Stomach (tissue), 9 donors: ENCODE data around the gene HECTD4. TPM values are rescaled to one million over a fixed set of nuclear protein-coding genes. Genes with fewer than 3 reads are reported as not detected.

Experiments
- DNase-seq, 2 donors: peaks; one replicate each; pipeline versions ENCODE4 v3.0.0 to v3.0.0-alpha.2; 2013 to 2019
- H3K27ac ChIP-seq, 5 donors: fragments of 200-600 bp in 4 of 5; sonication (generic) in 4 of 5; one replicate each; pipeline ENCODE4 v1.5.1; 2013 to 2019; ENCODE audit warnings: mild to moderate bottlenecking in 1 of 5, moderate library complexity in 1 of 5
- H3K27me3 ChIP-seq, 3 donors: fragments of 200-600 bp; sonication (generic); one replicate each; pipeline ENCODE4 v1.5.1; 2017 to 2019; ENCODE audit warnings: mixed run types in 1 of 3
- H3K36me3 ChIP-seq, 4 donors: fragments of 200-600 bp; sonication (generic); 1 replicate in 3 of 4; 2 replicates in 1 of 4; pipeline ENCODE4 v1.5.1; 2016 to 2019
- H3K4me1 ChIP-seq, 4 donors: fragments of 200-600 bp; sonication (generic); one replicate each; pipeline ENCODE4 v1.5.1; 2016 to 2019
- H3K4me3 ChIP-seq, 4 donors: fragments of 200-600 bp; sonication (generic) in 3 of 4; one replicate each; pipeline ENCODE4 v1.5.1; 2016 to 2019; ENCODE audit warnings: mild to moderate bottlenecking in 1 of 4
- H3K9me3 ChIP-seq, 4 donors: fragments of 200-600 bp; sonication (generic); one replicate each; pipeline ENCODE4 v1.5.1; 2016 to 2019
- EP300 ChIP-seq: sonication (generic); formaldehyde crosslinking; IDR thresholded peaks from one replicate; pipeline ENCODE4 v1.6.1; 2017; ENCODE audit warnings: antibody characterized with exemption
- POLR2A ChIP-seq, 4 donors: fragments of 450-650 bp; IDR thresholded peaks; one replicate each; pipeline ENCODE4 v1.6.1; 2016; ENCODE audit warnings: antibody characterized with exemption in 4 of 4, control low read depth in 2 of 4, mild to moderate bottlenecking in 1 of 4, moderate library complexity in 1 of 4
- POLR2AphosphoS5 ChIP-seq, 3 donors: sonication (generic); formaldehyde crosslinking; IDR thresholded peaks; one replicate each; pipeline ENCODE4 v1.6.1; 2016; ENCODE audit warnings: antibody characterized with exemption in 3 of 3
- WGBS, 5 donors: extraction: QIAGEN DNeasy Blood & Tissue Kit in 3 of 5; methylation state at CpG; one replicate each; pipeline versions ENCODE4 v1.1.5 to v1.1.7; 2013 to 2018; 5-methylcytosine and 5-hydroxymethylcytosine counted together
- intact Hi-C: fragments of 100-400 bp; cut with DNase I; formaldehyde crosslinking; loops from one replicate; pipeline ENCODE4 v1.15.1; 2023; ENCODE audit warnings: low total_unique reads
- polyA plus RNA-seq, 3 donors: library from polyadenylated mRNA; stranded (reverse); fragments of 200-250 nt; gene quantifications; one replicate each; pipeline ENCODE4 v1.2.3, GENCODE V29; 2013
- total RNA-seq, 5 donors: library from RNA; depleted of rRNA; stranded (reverse); fragments of >200 nt; gene quantifications; one replicate each; pipeline versions ENCODE4 v1.1.0 to v1.2.3, GENCODE V29; 2014 to 2016
- TF ChIP-seq, protein P1 (sequence below), 7 experiments: fragments of 450-650 bp in 4 of 7; fragments of 200-600 bp in 3 of 7; sonication (generic) in 3 of 7; IDR thresholded peaks; one replicate each; pipeline ENCODE4 v1.5.1; 2016 to 2019; ENCODE audit warnings: antibody characterized with exemption in 7 of 7, control low read depth in 2 of 7, mild to moderate bottlenecking in 1 of 7
- donor health status: healthy with polysubstance abuse.
- donor health status: Bipolar disorder and iron deficiency.
- donor health status: healthy.

Gene HECTD4
- total and polyA plus RNA-seq, 8 donors = 3.2 to 375 (median 58.7) TPM

DNA sequence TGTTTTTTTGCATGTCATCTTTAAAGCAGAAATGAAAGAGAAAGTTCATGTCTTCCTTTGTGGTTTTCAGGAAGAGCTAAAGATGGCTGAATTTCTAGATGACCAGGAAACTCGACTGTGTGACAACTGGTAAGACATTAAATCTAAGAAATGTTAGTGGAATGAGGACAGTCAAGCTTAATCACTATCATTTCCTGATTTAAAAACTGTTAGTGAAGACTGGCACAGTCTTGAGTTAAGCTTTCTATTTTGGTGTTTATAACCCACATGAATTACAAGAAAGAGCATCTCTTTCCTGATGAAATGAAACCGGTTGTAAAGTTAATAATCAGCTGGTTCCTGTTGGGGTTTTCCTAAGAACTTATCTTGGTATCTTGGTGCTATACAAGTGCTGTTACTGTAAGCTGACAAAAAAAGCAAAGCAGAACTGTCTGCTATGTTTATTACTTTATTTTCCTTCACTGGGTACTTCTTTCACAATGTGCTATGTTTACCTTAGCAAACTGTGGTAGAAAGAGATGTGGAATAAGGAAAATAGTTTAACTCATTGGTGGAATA is 251.7 kb downstream of the HECTD4 start:
- Histone ChIP-seq H3K27me3 (no peaks in the 10 kb centered on the region), H3K36me3 (peaks cover 8 to 22% (median 18%) of the 10 kb centered on the region in 4 donors), H3K4me1 (peaks cover 40 to 73% (median 55%) of the 10 kb centered on the region in 4 donors), H3K4me3 (peak overlapping the region in 2 of 4 donors; percentile 8 to 15), H3K27ac (peak overlapping the region in 4 of 5 donors; percentile 52 to 85 (median 68)), H3K9me3 (no peaks in the 10 kb centered on the region)
- DNase-seq = no peak
- 9 to 23% (median 13%) methylated on average over 2 of the region's 2 CpGs for WGBS, 5 donors
- intact Hi-C loops = no loop called here
- TF ChIP-seq, protein P1, sequence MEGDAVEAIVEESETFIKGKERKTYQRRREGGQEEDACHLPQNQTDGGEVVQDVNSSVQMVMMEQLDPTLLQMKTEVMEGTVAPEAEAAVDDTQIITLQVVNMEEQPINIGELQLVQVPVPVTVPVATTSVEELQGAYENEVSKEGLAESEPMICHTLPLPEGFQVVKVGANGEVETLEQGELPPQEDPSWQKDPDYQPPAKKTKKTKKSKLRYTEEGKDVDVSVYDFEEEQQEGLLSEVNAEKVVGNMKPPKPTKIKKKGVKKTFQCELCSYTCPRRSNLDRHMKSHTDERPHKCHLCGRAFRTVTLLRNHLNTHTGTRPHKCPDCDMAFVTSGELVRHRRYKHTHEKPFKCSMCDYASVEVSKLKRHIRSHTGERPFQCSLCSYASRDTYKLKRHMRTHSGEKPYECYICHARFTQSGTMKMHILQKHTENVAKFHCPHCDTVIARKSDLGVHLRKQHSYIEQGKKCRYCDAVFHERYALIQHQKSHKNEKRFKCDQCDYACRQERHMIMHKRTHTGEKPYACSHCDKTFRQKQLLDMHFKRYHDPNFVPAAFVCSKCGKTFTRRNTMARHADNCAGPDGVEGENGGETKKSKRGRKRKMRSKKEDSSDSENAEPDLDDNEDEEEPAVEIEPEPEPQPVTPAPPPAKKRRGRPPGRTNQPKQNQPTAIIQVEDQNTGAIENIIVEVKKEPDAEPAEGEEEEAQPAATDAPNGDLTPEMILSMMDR (IDR thresholded peaks at IDR 0.05) = no peak
- no peak for TF ChIP-seq POLR2AphosphoS5 (IDR thresholded peaks at IDR 0.05)
- TF ChIP-seq POLR2A (IDR thresholded peaks at IDR 0.05) = no peak
- no peak for TF ChIP-seq EP300

DNA sequence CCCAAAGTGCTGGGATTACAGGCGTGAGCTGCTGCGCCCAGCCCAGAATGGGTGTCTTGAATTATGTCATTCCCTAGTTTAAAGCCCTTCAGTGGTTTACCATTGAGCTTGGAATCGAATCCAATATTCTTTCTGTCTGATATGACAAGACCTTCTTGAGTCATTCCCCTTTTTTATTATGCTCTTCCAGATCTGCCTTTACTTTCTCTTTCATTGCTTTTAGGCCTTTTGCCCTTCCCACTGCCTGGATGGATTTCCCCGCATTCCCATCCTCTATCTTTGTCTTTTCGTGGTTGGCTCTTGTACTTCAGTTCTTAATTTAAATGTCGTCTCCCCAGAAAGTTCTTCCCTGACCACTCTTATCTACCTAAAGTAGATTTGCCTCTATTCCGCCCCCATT is 255.3 kb downstream of the HECTD4 start:
- H3K27ac ChIP-seq = peak overlapping the region in 3 of 5 donors; percentile 92 to 96 (median 94)
- H3K4me3 ChIP-seq = peak overlapping the region; percentile 79 to 98 (median 85)
- H3K9me3 ChIP-seq = no peaks in the 10 kb centered on the region
- no peaks in the 10 kb centered on the region for H3K27me3 ChIP-seq
- no peak for DNase-seq
- intact Hi-C loops = no loop called here
- H3K4me1 ChIP-seq = peaks cover 52 to 86% (median 70%) of the 10 kb centered on the region in 4 donors
- H3K36me3 ChIP-seq = no peaks in the 10 kb centered on the region
- 73 to 90% (median 87%) methylated on average over 7 of the region's 7 CpGs for WGBS, 5 donors
- TF ChIP-seq POLR2A (IDR thresholded peaks at IDR 0.05) = no peak
- TF ChIP-seq, protein P1 (IDR thresholded peaks at IDR 0.05) = no peak
- no peak for TF ChIP-seq POLR2AphosphoS5 (IDR thresholded peaks at IDR 0.05)
- TF ChIP-seq EP300 = no peak

DNA sequence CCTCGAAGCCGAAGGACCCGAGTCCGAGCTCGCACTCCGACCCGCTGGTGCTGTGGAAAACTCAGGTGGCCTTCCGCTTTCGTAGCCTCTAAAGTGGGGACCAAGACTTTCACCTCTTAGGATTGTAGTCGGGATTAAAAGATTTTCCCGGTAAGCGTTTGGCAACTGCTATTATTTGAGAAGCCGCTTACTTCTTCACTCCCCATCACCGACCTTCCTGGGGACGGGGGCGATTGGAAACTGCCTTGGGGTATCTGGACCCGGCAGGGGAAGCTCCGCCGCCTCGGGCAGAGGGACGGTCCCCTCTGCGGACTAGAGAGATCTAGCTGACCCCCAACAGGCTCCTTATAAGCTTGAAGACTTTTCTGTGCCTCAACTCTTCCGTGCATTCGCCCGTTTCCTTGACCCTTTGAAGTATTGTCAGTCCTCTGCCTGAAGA is 256.2 kb downstream of the HECTD4 start:
- H3K27me3 ChIP-seq = no peaks in the 10 kb centered on the region
- intact Hi-C loops = no loop called here
- no peaks in the 10 kb centered on the region for H3K9me3 ChIP-seq
- no peaks in the 10 kb centered on the region for H3K36me3 ChIP-seq
- peak overlapping the region; percentile 80 to 96 (median 94) for H3K27ac ChIP-seq
- H3K4me1 ChIP-seq = peaks cover 50 to 86% (median 64%) of the 10 kb centered on the region in 4 donors
- TF ChIP-seq POLR2AphosphoS5 (IDR thresholded peaks at IDR 0.05) = no peak
- TF ChIP-seq EP300 = no peak
- TF ChIP-seq, protein P1 (IDR thresholded peaks at IDR 0.05) = no peak
- TF ChIP-seq POLR2A (IDR thresholded peaks at IDR 0.05) = no peak
- DNase-seq = no peak
- 1 to 2% (median 1%) methylated on average over 15 to 25 of the region's 25 CpGs for WGBS, 5 donors
- H3K4me3 ChIP-seq = peak overlapping the region; percentile 79 to 98 (median 85)

DNA sequence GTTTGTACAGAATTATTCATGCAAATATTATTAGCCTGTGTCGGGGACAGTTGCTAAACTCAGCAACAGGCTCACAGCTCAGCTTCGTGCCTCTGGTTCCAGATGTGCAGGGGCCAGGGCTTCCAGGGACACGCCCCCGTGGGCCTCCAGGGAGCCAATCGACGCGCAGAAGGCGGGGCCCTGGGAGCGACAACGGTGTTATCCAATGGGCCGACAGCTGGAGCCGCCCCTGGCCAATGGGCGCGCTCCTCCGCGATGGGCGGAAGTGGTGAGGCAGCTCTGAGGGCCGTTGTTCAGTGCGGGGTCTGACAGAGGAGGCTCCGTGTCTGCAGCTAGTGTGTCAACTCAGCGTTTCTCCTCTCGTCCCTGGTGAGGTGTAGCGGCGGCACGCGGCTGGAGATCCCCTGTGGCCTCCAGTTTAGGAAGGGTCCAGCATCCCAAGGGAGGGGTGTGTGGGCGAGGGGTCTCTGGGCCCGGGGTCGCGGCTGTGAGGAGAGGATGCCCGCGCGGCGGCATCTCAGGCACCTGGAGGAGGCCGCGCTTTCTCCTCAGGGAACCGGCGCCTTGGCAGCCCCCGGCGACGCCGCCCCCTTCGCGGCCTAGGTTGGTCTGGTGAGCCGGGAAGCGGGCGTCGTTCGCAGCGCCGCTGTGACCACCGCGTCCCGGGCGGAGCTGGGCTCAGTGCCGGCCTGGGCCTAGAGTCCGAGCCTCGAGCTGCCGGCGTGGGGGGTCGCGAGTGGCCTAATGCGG is 256.8 kb downstream of the HECTD4 start, which contains the start of gene TRAFD1:
TSS of gene TRAFD1 (plus strand) at position 311 of the 750 bp plus-strand sequence. CDS start 4,963 bp downstream, outside the sequence.
- intact Hi-C loops = no loop called here
- Histone ChIP-seq H3K4me1 (peaks cover 44 to 80% (median 58%) of the 10 kb centered on the region in 4 donors), H3K27ac (peak within 1 kb of the TSS; percentile 80 to 96 (median 94)), H3K9me3 (no peaks in the 10 kb centered on the region), H3K27me3 (no peaks in the 10 kb centered on the region), H3K4me3 (peak within 1 kb of the TSS; percentile 79 to 98 (median 85)), H3K36me3 (no peaks in the 10 kb centered on the region)
- 0% methylated on average over 14 to 63 of the region's 63 CpGs for WGBS, 5 donors
- peak; percentile 98 to 99 for DNase-seq
- TF ChIP-seq POLR2AphosphoS5 (IDR thresholded peaks at IDR 0.05) (peak; percentile 94 to 97 (median 97)), POLR2A (IDR thresholded peaks at IDR 0.05) (peak in 2 of 4 donors; percentile 64 to 78), EP300 (no peak)
